HS-5 (cell line): ENCODE measurements around the gene INF2.

Experiments
- DNase-seq: peaks from one replicate; pipeline ENCODE4 v3.0.0-alpha.2; 2012; ENCODE audit warnings: low read depth

Gene INF2

DNA sequence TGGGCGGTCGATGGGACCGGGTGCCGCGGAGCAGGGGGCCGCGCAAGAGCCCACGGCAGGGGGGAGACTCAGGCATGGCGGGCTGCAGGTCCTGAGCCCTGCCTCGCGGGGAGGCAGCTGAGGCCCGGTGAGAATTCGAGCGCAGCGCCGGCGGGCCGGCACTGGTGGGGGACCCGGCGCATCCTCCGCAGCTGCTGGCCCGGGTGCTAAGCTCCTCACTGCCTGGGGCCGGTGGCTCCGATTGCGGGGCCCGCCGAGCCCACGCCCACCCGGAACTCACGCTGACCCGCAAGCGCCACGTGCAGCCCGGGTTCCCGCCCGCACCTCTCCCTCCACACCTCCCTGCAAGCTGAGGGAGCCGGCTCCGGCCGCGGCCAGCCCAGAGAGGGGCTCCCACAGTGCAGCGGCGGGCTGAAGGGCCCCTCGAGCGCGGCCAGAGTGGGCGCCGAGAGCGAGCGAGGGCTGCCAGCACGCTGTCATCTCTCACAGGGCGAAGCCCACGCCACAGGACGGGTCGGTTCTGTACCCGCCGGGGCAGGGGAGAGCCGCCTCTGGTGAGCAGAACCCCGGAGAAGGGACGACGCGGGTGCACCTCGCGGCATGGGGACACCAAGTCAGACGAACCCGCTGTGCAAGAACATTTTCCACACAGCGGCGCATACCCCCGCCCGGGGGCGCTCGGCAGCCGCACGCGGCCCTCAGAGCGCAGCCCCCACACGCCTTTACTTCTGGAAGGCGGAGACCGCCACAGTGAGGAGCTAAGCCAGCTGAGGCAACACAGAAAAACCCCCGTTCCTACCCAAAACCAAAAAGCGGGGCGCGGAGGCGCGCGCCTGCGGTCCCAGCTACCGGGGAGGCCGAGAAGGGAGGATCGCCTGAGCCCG lies 62.4 kb downstream of the INF2 start:
- no peak for DNase-seq

GRCh38 chr14:104752423-104752734 lies 63.0 kb downstream of the INF2 start:
- no peak for DNase-seq

DNA sequence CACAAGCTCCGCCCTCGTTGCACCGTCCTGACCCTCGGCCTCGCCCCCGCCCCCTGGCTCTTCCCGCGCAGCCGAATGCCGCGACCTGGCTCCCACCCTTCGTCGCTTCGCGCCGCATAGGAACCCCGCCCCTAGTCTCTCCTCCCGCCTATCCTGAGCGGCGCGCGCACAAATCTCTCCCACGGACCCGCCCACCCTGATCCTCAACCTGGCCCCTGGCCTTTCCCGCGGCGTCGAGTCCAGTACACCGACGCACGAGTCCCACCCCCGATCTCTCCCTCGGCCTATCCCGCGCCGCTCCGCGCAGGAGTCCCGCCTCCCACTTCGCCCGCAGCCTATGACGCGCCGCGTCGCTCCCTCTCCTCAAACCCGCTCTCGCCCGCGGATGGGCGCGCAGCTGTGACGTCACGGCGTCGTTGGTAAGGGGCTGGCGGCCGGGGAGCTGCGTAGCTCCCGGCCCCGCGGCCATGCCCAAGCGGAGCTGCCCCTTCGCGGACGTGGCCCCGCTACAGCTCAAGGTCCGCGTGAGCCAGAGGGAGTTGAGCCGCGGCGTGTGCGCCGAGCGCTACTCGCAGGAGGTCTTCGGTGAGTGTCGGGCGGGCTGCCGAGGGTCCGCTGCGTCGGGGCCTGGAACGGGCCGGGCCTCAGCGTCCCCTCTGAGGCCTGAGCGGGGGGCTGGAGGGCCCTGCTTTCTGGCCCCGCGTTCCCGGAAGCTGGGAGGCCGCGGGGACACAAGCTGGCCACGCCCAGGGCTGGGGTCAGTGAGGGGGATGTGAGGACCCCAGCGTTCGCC lies 63.5 kb downstream of the INF2 start, which contains the start of gene SIVA1:
TSS of gene SIVA1 (plus strand) at position 413 of the 793 bp plus-strand sequence. CDS start at position 468, 55 bp downstream.
- peak; percentile 89 for DNase-seq

- DNase-seq = no peak
These were observed 64.3 kb downstream of the INF2 start for GRCh38 chr14:104753528-104754212.

DNA sequence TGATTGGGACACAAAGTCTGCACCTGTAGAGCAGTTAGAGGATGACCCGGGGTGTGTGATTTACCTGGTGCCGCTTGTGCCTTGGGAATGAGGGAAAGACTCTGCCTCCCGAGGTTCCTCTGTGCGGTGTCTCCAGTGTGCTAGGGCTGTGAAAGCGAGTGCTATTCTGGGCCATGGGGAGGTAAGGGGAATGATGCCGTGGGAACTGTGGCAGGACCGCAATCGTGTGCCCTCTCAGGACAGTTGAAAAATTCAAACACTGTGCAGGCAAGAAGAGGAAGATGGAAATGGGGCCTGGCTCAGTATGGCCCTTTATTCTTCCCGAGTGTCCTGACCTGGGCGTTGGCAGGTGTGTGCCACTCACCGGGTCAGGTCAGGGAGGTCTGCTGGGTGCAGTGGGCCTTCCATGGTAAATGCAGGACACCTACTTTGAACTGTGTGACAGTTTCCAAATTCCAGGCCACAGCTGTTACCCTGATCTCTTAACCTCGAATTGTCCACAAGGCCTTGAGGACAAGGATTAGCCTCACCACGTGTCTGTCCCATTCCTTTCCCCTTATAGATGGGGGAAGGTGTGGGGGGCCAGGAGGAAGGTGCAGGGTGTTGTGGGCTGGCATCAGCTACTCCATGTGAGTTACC lies 64.9 kb downstream of the INF2 start:
- DNase-seq = no peak

- DNase-seq = no peak
These were observed 66.2 kb downstream of the INF2 start for GRCh38 chr14:104755621-104756020.

DNA sequence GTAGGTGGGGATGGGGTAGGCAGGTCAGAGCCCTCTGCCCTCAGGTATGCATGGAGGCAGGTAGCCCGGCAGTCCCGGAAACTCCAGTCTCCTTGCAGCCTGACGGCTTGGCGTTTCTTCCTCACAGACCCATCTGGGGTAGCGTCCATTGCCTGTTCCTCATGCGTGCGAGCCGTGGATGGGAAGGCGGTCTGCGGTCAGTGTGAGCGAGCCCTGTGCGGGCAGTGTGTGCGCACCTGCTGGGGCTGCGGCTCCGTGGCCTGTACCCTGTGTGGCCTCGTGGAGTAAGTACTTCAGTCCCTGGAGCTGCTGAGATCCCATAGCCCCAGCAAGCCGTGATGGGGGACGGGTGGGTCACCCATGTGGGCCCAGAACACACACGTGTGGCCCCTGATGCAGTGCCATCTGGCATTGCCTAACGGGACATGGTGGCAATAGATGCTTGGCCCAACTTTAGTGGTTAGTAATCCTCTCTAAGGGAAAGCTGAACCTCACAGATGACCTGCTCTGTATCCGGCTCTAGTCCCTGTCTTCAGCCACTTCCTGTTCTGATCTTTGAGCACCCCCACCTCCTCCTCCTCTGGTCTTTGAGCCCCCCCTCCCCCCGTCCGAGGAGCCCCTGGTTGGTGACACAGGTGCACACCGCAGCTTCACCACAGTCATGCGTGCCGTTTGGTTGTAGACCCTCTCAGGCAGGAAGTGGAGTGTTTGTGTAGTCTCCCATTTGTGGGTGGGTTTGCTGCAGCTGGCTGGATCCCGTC lies 67.2 kb downstream of the INF2 start:
- DNase-seq = no peak

- no peak for DNase-seq
These were observed 67.8 kb downstream of the INF2 start for GRCh38 chr14:104757238-104757585.

DNA sequence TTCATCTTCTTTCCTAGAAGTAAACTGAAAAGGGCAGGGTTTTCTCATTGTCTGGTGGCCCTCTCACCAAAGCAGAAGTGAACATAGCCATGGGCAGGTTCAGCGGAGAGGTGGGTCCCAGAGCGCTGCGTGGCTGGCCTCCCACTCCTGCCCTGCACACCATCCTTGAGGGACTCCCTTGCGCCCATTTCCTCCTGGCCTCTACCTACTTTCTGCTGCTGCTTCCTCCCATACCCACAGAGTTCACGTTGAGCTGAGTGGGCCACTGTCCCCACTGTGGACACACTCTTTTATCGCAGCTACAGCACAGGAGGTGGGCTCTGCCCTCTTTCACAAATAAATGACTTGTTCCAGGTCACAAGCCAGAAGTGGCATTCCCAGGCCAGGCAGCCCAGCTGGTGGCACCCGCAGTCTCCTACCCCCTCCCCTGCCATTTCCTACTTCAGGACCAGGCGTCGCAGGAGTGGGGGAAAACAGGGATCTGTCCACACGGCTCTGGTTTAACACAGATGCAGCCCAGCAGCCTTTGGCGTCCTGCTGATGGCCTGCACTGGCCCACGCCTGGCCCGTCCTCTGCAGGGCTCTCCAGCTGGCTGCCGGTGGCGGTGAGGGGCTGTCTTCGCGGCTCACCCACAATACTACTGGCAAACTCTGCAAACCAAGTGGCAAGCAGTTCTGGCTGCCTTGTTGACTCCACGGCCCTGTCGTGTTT lies 68.4 kb downstream of the INF2 start:
- DNase-seq = no peak

- no peak for DNase-seq
These were observed 69.9 kb downstream of the INF2 start for GRCh38 chr14:104758981-104759969.

- no peak for DNase-seq
These were observed 76.1 kb downstream of the INF2 start for GRCh38 chr14:104765517-104765916.

DNA sequence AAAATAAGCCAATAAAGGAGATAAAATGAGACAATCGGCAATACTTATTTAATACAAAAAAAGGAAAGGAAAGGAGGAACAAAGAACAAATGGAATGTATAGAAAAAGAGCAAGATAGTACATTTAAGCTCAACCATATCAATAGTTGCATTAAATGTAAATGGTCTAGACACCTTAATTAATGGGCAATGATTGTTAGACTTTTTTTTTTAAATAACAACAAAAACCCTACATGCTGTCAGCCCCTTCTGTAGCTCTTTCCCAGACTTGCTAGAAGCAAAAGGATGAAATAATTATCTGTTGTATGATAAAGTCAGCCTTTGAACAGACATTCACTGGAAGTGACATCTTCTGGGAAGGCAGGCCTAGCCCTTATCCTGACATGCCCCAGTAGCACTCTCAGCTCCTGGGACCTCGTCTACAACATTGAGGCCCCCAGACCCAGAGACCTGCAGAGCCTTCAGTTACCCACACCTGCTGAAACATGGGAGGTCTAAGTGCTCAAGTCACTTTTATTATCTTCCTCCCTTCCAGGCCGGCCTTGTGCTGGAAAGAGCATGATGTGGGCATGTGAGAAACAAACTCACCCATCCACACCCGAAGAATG lies 76.9 kb downstream of the INF2 start:
- no peak for DNase-seq

- no peak for DNase-seq
These were observed 77.6 kb downstream of the INF2 start for GRCh38 chr14:104766863-104767633.

DNA sequence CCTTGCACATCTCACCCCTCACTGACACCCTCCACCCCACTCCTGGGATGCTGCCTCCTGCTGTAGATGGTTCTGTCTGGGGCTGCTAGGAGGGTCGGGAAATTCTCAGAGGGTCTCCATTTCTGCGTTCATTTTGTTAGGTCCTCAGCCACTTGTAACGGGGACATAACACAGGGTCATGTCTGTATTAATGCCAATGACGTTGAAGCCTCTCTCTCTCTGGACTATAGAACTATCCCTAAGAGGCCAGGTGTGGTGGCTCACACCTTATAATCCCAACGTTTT lies 78.2 kb downstream of the INF2 start:
- no peak for DNase-seq

- peak; percentile 14 for DNase-seq
These were observed 79.3 kb downstream of the INF2 start for GRCh38 chr14:104768437-104769323.

- no peak for DNase-seq
These were observed 80.1 kb downstream of the INF2 start for GRCh38 chr14:104769324-104770071.

- no peak for DNase-seq
These were observed 80.7 kb downstream of the INF2 start for GRCh38 chr14:104770072-104770579.
